ENCODE data around the gene IL20. TPM values are rescaled to one million over a fixed set of nuclear protein-coding genes. Genes with fewer than 3 reads are reported as not detected.

The IL20 gene
- total and polyA plus RNA-seq, 2 of the 8 experiments (the other 6 are each of a cell fraction or from before 2014, with no cell fraction given): not detected

DNA sequence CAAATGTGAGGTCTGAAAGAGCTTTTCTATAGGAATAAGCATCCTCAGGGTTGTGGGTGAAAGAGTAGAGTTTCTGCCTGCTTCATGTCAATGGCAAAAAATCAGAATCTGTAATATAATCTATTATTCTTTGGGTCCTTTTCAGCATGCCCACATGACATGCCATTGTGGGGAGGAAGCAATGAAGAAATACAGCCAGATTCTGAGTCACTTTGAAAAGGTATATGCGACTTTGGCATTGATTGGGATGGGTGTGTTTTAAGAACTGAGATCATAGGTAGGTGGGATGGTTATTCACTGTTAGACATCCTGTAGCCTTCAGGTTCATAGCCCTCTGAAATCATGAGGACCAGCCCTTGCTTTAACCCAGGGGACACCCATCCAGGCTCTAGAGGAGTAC is 1.8 kb downstream of the IL20 start:
- no peaks in the 10 kb centered on the region for H4K20me1 ChIP-seq (replicated peaks in 1 of 2; ENCODE audit: control insufficient read depth in 1 of 2, insufficient read depth in 2 of 2, low read length in 2 of 2)

More for the DNA sequence above, 1.8 kb downstream of the IL20 start:
- H2BK120ac ChIP-seq (replicated peaks; ENCODE audit: low read depth, low read length): no peak overlapping the region
- H3K18ac ChIP-seq (ENCODE audit: extremely low read depth, low read length): no peak overlapping the region
- ChIA-PET POLR2A (ENCODE audit: partially characterized antibody) (no interaction called here), CTCF (ENCODE audit: partially characterized antibody) (interaction anchor here (0.9 to 5.7 kb wide), 12 partner anchors 8 to 136 kb away, joined by 3 to 49 read pairs (median 7); no protein-coding TSS in a partner anchor)
- no peaks in the 10 kb centered on the region for H3K79me1 ChIP-seq (ENCODE audit: low read depth, low read length)
- no peaks in the 10 kb centered on the region for H3K36me3 ChIP-seq (ENCODE audit: control insufficient read depth in 2 of 4, insufficient read depth in 4 of 4, low read length in 3 of 4)
- H2AK5ac ChIP-seq (ENCODE audit: low read depth, low read length): no peak overlapping the region
- no peak overlapping the region for H2AFZ ChIP-seq (ENCODE audit: low read length)
- no peak overlapping the region for H4K91ac ChIP-seq (replicated peaks; ENCODE audit: insufficient read length, low read length)
- H3K4ac ChIP-seq (replicated peaks; ENCODE audit: insufficient read length, low read depth, low read length): no peak overlapping the region
- H3K56ac ChIP-seq (replicated peaks; ENCODE audit: insufficient read length, low read depth, low read length): no peak overlapping the region
- DNase-seq (ENCODE audit: low read depth in 1 of 2, low spot score in 2 of 2) (no peak), FAIRE-seq (no peak)
- no peaks in the 10 kb centered on the region for H3K4me1 ChIP-seq (replicated peaks in 1 of 4; ENCODE audit: control insufficient read depth in 3 of 4, insufficient read depth in 4 of 4, low read length in 3 of 4)
- 82% methylated on average over 1 of the region's 1 CpG; no CpG with 5 or more reads in 1 of the 2 experiments for WGBS, 2 experiments (ENCODE audit: extremely low coverage in 1 of 2, insufficient coverage in 1 of 2, insufficient read length in 1 of 2, insufficient replicate concordance in 2 of 2, low coverage in 1 of 2, low lambda C conversion rate in 2 of 2, missing lambda C conversion rate in 1 of 2)
- H3K23me2 ChIP-seq (ENCODE audit: low read depth, low read length): no peaks in the 10 kb centered on the region
- H4K8ac ChIP-seq (ENCODE audit: extremely low read depth, insufficient read depth, low read length): no peak overlapping the region
- no peak overlapping the region for H2BK20ac ChIP-seq (ENCODE audit: low read length)
- H3K27ac ChIP-seq (ENCODE audit: low read depth, low read length): no peak overlapping the region
- H3K79me2 ChIP-seq (ENCODE audit: control insufficient read depth in 1 of 2, insufficient read depth in 2 of 2, low read length in 2 of 2): no peaks in the 10 kb centered on the region
- H2BK12ac ChIP-seq (ENCODE audit: low read depth, low read length): no peak overlapping the region
- no peak overlapping the region for H4K5ac ChIP-seq (ENCODE audit: insufficient read length, low read depth, low read length)
- no peak for TF ChIP-seq CTBP2 (IDR thresholded peaks at IDR 0.05; ENCODE audit: borderline replicate concordance, insufficient read depth, insufficient read length, low read length)
- TF ChIP-seq SAP30 (IDR thresholded peaks at IDR 0.05; ENCODE audit: insufficient read depth, insufficient replicate concordance, low read length): no peak
- no peak for TF ChIP-seq KDM4A (IDR thresholded peaks at IDR 0.05; ENCODE audit: low read depth, low read length, severe bottlenecking)
- TF ChIP-seq POLR2A (IDR thresholded peaks at IDR 0.05; ENCODE audit: control extremely low read depth in 1 of 2, low read depth in 2 of 2, low read length in 2 of 2): no peak
- no peak for TF ChIP-seq RBBP5 (IDR thresholded peaks at IDR 0.05; ENCODE audit: borderline replicate concordance, low read depth, low read length)
- TF ChIP-seq TBP (IDR thresholded peaks at IDR 0.05; ENCODE audit: low read depth, low read length): no peak
- TF ChIP-seq CBX8 (IDR thresholded peaks at IDR 0.05; ENCODE audit: borderline replicate concordance, low read depth, low read length): no peak
- no peak for TF ChIP-seq MAFK (IDR thresholded peaks at IDR 0.05; ENCODE audit: low read depth, low read length)
- TF ChIP-seq TAF1 (IDR thresholded peaks at IDR 0.05; ENCODE audit: low read depth, low read length): no peak
- no peak for TF ChIP-seq GTF2F1 (IDR thresholded peaks at IDR 0.05; ENCODE audit: borderline replicate concordance, low read depth, low read length)
- no peak overlapping the region for H2BK15ac ChIP-seq (ENCODE audit: low read length)
- no peak overlapping the region for H3K4me3 ChIP-seq (ENCODE audit: extremely low read depth in 1 of 4, insufficient read depth in 2 of 4, low read depth in 3 of 4, low read length in 4 of 4)
- no peak overlapping the region for H3K14ac ChIP-seq (ENCODE audit: insufficient read length)
- no peak overlapping the region for H3K4me2 ChIP-seq (ENCODE audit: insufficient read depth in 1 of 2, low read depth in 2 of 2, low read length in 2 of 2)
- H2BK5ac ChIP-seq (ENCODE audit: low read depth, low read length): no peak overlapping the region
- H3K23ac ChIP-seq (ENCODE audit: insufficient read length): no peak overlapping the region
- peaks cover 0 to 2% (median 0%) of the 10 kb centered on the region in 4 experiments; a peak in 1 of 7 replicates for H3K27me3 ChIP-seq (replicated peaks in 1 of 4; ENCODE audit: control insufficient read depth in 3 of 4, extremely low read depth in 1 of 4, insufficient read depth in 3 of 4, low read length in 3 of 4)
- H3K9ac ChIP-seq (replicated peaks in 1 of 4; ENCODE audit: extremely low read depth in 1 of 4, low read depth in 3 of 4, low read length in 3 of 4): no peak overlapping the region
- no peaks in the 10 kb centered on the region for H3K9me3 ChIP-seq (ENCODE audit: insufficient read depth in 2 of 2, low read depth in 1 of 2, low read length in 1 of 2)

Data from H1 (cell line).